Spleen (tissue), 7 donors: ENCODE results near the gene CASS4.

Experiments
- POLR2AphosphoS5 ChIP-seq, 3 donors: sonication (generic); formaldehyde crosslinking; IDR thresholded peaks; one replicate each; pipeline ENCODE4 v1.5.1; 2017; ENCODE audit warnings: antibody characterized with exemption in 3 of 3
- TF ChIP-seq, protein P1 (sequence below), 11 experiments: fragments of 200-600 bp in 7 of 11; fragments of 450-650 bp in 4 of 11; sonication (generic) in 4 of 11; IDR thresholded peaks in 8 of 11; conservative IDR thresholded peaks in 3 of 11; 1 replicate in 7 of 11; 2 replicates in 4 of 11; pipeline versions ENCODE4 v1.4.0 to v1.8.0; 2016 to 2021; ENCODE audit warnings: antibody characterized with exemption in 11 of 11, inconsistent platforms in 4 of 11, mild to moderate bottlenecking in 1 of 11
- donor health status: DM: no; HTN: no; CAD: no; lungs with moderate emphysema.
- donor health status: DM: no; HTN: no; CAD: no.
- donor health status: DM: no; HTN: no; CAD: no.

DNA sequence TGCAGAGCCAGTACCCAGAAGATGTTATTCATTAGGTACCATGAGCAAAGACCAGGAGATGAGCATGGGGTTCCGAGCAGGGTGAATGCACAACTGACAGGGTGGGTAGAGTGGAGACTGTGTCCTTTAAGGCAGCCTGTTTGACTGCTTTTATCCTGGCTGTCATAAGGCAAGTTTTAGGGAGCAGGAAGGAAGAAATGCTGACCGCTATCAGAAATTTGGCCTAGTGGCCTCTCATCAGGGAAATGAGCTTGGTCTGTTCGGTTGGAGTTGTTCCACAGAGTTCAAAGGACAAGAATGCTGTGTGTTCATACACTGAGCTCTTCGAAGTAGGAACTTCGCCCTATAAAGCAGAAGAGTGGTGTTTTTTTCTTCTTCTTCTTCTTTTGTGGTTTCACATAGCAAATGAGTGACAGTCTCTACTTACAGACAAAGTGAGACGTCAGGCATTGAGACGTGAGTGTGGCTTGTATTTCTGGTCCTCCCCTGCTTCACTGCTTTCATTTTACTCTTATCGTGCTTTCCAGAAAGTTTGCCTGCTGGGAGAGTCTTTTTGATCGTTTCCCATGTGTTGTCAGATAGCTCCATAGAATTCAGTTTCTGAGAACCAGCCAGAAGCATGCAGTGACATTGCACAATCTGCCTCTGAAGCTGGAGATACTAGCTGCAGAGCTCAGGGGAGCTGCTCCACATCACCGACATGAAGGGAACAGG lies at the start of gene CASS4:
- TF ChIP-seq, protein P1, sequence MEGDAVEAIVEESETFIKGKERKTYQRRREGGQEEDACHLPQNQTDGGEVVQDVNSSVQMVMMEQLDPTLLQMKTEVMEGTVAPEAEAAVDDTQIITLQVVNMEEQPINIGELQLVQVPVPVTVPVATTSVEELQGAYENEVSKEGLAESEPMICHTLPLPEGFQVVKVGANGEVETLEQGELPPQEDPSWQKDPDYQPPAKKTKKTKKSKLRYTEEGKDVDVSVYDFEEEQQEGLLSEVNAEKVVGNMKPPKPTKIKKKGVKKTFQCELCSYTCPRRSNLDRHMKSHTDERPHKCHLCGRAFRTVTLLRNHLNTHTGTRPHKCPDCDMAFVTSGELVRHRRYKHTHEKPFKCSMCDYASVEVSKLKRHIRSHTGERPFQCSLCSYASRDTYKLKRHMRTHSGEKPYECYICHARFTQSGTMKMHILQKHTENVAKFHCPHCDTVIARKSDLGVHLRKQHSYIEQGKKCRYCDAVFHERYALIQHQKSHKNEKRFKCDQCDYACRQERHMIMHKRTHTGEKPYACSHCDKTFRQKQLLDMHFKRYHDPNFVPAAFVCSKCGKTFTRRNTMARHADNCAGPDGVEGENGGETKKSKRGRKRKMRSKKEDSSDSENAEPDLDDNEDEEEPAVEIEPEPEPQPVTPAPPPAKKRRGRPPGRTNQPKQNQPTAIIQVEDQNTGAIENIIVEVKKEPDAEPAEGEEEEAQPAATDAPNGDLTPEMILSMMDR (IDR thresholded peaks at IDR 0.05 in 8 of 11, conservative IDR thresholded peaks at IDR 0.05 in 3 of 11), result peak in 3 of 11 experiments; percentile 22 to 42 (median 23)
- peak in 2 of 3 donors; percentile 44 to 77 for TF ChIP-seq POLR2AphosphoS5 (IDR thresholded peaks at IDR 0.05)
